ENCODE results near the gene GYG2.

DNA sequence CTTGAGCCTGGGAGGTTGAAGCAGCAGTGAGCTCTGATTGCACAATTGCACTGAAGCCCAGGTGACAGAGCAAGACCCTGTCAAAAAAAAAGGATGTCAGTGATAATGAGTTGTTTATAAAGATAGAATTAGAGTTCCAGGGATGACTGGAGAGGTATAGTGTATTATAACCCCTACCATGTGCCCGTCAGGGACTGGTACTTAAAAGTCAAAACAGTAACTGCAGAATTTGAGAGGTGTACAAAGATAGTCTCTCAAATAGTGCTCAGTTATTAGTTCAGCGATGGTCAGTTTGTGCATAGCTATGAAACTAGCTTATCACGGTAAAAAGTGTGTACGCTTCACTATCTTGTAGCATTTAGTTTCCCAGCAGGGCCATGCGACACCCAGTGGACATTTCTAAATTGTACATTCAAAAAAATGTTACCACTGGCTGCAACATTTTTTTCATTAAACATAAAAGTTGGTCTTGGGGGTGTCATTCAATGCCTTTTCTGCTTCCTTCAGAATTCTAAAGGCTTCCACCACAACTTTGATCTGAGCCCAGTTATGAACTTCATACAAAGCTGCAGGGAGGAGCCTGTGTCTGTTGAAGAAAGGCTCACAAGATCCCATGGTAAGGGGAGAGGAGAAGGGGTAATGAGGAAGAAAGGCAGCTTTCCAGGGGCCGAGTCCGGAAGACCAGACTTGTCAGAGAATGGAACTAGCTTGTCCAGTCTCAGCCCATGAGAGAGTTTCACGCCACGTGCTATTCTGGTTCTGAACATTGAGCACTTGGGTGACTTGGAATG, 9.2 kb upstream of the GYG2 start:
- TF ChIP-seq, protein P1, sequence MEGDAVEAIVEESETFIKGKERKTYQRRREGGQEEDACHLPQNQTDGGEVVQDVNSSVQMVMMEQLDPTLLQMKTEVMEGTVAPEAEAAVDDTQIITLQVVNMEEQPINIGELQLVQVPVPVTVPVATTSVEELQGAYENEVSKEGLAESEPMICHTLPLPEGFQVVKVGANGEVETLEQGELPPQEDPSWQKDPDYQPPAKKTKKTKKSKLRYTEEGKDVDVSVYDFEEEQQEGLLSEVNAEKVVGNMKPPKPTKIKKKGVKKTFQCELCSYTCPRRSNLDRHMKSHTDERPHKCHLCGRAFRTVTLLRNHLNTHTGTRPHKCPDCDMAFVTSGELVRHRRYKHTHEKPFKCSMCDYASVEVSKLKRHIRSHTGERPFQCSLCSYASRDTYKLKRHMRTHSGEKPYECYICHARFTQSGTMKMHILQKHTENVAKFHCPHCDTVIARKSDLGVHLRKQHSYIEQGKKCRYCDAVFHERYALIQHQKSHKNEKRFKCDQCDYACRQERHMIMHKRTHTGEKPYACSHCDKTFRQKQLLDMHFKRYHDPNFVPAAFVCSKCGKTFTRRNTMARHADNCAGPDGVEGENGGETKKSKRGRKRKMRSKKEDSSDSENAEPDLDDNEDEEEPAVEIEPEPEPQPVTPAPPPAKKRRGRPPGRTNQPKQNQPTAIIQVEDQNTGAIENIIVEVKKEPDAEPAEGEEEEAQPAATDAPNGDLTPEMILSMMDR (IDR thresholded peaks at IDR 0.05) = peak in 3 of 6 experiments; percentile 21 to 36 (median 30)
- TF ChIP-seq POLR2A (IDR thresholded peaks at IDR 0.05) = no peak
